ENCODE data around the gene SEMG1.

DNA sequence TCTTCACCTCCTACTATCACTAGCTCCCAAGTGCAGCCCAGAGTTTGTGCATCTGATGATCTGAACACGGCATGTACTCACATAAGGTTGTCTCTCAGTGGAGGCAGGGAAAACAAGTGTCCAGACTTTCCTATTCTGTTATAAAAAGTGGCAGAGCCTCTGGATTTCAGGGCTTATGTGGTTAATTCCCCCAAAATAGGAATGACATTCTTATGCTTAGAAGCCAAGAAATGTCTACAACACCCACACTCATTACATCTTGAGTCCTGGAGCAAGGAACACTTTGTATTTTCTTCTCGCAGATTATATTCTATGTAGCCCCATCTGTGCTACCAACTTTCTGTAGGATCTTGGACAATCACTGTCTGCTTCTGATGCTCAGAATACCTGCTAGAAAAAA lies 13.5 kb upstream of the SEMG1 start:
- TF ChIP-seq, protein P1, sequence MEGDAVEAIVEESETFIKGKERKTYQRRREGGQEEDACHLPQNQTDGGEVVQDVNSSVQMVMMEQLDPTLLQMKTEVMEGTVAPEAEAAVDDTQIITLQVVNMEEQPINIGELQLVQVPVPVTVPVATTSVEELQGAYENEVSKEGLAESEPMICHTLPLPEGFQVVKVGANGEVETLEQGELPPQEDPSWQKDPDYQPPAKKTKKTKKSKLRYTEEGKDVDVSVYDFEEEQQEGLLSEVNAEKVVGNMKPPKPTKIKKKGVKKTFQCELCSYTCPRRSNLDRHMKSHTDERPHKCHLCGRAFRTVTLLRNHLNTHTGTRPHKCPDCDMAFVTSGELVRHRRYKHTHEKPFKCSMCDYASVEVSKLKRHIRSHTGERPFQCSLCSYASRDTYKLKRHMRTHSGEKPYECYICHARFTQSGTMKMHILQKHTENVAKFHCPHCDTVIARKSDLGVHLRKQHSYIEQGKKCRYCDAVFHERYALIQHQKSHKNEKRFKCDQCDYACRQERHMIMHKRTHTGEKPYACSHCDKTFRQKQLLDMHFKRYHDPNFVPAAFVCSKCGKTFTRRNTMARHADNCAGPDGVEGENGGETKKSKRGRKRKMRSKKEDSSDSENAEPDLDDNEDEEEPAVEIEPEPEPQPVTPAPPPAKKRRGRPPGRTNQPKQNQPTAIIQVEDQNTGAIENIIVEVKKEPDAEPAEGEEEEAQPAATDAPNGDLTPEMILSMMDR (conservative IDR thresholded peaks at IDR 0.05; ENCODE audit: low read length), result no peak
- TF ChIP-seq EZH2phosphoT487 (IDR thresholded peaks at IDR 0.05; ENCODE audit: borderline replicate concordance), result no peak
